GM21515 (cell line): Measurements from ENCODE around the gene AFF4.
"Not testable (repeated sequence)": the region's sequence is repeated elsewhere in the genome, so short reads cannot be mapped to it uniquely, and the experiment has no call there.

Source experiments
- ATAC-seq: cut with Tn5 transposase; IDR thresholded peaks from one replicate; pipeline ENCODE4 v1.9.1; 2021; ENCODE audit not compliant: unreplicated experiment

AFF4 gene

GRCh38 chr5:132961123-132961815 is 2.2 kb downstream of the AFF4 start:
- ATAC-seq, result not testable (repeated sequence)

- not testable (repeated sequence) for ATAC-seq
These were observed 7.2 kb downstream of the AFF4 start for GRCh38 chr5:132956166-132956799.

DNA sequence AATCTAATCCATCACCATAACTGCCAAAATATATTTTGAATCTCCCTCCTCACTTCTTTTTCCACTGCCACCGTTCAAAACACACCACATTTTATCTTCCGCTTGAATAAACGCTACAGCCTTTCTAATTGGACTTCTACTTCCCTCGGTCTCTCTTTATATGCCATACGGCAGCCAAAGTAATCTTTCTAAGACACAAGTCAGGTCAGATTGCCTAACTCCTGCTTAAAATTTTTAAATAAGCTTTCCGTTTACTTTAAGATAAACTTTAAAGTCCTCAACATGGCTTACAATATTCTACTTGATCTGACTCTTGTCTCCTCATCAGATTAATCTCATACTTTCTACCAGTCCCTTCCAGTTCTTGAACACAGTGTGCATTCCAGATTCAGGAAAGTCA is 9.7 kb downstream of the AFF4 start:
- ATAC-seq, result no peak

- ATAC-seq, result no peak
These were observed 10.6 kb downstream of the AFF4 start for GRCh38 chr5:132952829-132953228.

GRCh38 chr5:132951897-132952296 is 11.5 kb downstream of the AFF4 start:
- no peak for ATAC-seq

GRCh38 chr5:132949136-132949535 is 14.3 kb downstream of the AFF4 start:
- no peak for ATAC-seq

DNA sequence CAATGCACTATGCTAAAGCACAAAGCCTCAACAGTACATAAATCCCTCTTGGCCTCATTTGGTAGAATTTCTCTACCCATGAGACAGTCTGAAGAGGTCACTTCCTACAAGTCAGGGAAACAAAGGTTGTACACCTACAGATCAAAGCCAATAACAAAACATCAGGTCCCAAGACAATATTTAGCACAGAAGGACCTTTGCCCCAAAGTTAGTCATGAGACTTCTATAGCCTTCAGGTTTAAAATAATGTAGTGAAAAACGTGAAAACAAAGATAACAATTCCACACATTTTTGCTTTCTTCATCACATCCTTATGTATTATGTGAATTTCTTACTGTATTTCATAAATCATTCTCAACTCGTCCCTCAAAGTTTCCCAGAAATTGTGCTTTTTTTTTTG is 15.8 kb downstream of the AFF4 start:
- ATAC-seq, result no peak

- ATAC-seq, result not testable (repeated sequence)
These were observed 18.1 kb downstream of the AFF4 start for GRCh38 chr5:132945315-132945714.

- no peak for ATAC-seq
These were observed 19.9 kb downstream of the AFF4 start for GRCh38 chr5:132943362-132944022.

- no peak for ATAC-seq
These were observed 22.1 kb downstream of the AFF4 start for GRCh38 chr5:132941331-132941730.

DNA sequence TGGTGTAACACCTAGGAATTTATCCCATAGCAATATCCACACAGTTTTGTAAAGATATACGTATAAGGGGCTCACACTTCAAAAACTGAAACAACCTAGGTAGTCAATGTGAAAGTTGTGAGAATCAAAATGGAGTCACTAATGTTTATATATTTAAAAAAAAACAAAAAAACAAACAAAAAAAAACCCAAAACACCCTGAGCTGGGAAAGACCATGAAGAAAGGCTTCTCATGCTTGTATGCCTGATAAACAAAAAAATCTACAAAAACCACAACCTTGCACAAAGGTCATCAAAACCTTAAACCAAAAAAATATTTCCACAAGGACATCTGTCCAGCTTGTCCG is 35.4 kb downstream of the AFF4 start:
- no peak for ATAC-seq

GRCh38 chr5:132927355-132928061 is 35.9 kb downstream of the AFF4 start:
- ATAC-seq, result no peak

DNA sequence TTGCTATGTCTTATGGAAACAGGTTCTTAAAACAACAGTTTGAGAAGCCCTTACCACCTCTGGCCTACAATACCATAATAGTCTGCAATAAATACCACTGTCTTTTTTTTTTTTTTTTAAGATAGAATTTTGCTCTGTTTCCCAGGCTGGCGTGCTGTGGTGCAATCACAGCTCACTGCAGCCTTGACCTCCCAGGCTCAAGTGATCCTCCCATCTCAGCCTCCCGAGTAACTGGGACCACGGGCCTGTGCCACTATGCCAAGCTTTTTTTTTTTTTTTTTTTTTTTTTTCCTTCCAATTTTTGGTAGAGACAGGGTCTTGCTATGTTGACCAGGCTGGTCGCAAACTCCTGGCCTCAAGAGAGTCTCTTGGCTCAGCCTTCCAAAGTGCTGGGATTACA is 37.0 kb downstream of the AFF4 start:
- ATAC-seq, result no peak

- no peak for ATAC-seq
These were observed 47.3 kb downstream of the AFF4 start for GRCh38 chr5:132916086-132916485.

- ATAC-seq, result no peak
These were observed 47.8 kb downstream of the AFF4 start for GRCh38 chr5:132915681-132916080.

GRCh38 chr5:132909702-132910101 is 53.7 kb downstream of the AFF4 start:
- no peak for ATAC-seq

GRCh38 chr5:132907161-132907560 is 56.3 kb downstream of the AFF4 start:
- no peak for ATAC-seq

- ATAC-seq, result no peak
These were observed 57.5 kb downstream of the AFF4 start for GRCh38 chr5:132905938-132906337.

DNA sequence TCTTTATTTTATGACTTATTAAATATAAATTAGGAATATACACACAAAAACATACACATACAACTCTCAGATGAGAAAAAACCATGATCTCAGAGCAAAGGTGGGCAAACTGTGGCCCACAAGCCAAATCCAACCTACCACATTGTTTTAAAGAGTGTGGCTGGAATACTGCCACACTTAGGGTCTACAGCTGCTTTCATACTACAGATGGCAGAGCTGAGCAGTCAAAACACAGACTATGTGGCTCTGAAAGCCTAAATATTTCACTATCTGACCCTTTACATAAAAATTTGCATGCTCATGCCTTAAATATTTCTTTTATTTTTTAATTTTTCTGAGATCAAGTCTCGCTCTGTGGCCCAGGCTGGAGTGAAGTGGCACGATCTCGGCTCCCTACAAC is 61.7 kb downstream of the AFF4 start:
- no peak for ATAC-seq

- no peak for ATAC-seq
These were observed 62.4 kb downstream of the AFF4 start for GRCh38 chr5:132901036-132901435.

- no peak for ATAC-seq
These were observed 65.3 kb downstream of the AFF4 start for GRCh38 chr5:132898094-132898493.

GRCh38 chr5:132896685-132897084 is 66.7 kb downstream of the AFF4 start:
- ATAC-seq, result no peak
